22Rv1 (cell line): Measurements from ENCODE around the gene FRS2.

Experiments used
- ZFX ChIP-seq: fragments of 450-650 bp; IDR thresholded peaks from 2 replicates; pipeline ENCODE4 v1.6.1; 2017; ENCODE audit warnings: antibody characterized with exemption, borderline replicate concordance
- TF ChIP-seq, protein P1 (sequence below): fragments of 450-650 bp; IDR thresholded peaks from 2 replicates; pipeline ENCODE4 v1.5.1; 2017; ENCODE audit warnings: mild to moderate bottlenecking

DNA sequence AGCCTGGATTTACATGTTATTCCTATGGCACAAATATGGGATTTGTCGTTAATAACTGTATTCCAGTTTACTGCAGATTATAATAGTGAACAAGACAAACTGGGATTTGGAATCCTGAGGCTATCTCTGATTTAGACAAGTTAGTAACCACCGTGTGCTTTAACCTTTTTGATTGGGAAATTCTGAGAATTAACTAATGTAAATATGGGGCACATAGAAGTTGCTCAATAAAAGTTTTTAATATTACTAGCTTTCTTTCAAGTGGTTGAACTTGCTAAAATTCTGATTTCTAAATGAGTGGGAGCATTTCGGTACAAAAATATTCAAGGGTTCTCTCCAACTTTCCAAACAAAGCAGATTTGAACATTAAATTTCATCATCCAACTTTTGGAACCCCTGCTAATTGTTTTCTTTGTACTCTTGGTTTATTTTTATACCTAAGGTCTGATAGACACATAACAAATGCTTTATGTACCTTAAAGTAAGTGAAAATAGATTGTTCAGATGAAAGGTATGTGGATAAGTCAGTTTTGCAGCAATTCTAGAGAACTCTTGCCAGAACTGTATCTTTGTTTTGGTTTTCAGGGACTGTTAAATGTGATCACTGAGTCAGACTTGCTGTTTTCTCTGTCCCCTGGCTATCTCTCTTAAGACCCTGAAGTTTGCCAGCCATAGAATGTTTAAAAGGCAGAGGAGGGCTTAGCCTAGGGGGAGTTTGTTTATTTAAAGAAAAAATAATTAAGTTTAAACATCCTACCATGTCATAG lies 57.5 kb downstream of the FRS2 start:
- TF ChIP-seq, protein P1, sequence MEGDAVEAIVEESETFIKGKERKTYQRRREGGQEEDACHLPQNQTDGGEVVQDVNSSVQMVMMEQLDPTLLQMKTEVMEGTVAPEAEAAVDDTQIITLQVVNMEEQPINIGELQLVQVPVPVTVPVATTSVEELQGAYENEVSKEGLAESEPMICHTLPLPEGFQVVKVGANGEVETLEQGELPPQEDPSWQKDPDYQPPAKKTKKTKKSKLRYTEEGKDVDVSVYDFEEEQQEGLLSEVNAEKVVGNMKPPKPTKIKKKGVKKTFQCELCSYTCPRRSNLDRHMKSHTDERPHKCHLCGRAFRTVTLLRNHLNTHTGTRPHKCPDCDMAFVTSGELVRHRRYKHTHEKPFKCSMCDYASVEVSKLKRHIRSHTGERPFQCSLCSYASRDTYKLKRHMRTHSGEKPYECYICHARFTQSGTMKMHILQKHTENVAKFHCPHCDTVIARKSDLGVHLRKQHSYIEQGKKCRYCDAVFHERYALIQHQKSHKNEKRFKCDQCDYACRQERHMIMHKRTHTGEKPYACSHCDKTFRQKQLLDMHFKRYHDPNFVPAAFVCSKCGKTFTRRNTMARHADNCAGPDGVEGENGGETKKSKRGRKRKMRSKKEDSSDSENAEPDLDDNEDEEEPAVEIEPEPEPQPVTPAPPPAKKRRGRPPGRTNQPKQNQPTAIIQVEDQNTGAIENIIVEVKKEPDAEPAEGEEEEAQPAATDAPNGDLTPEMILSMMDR = no peak
- TF ChIP-seq ZFX = no peak
